ENCODE data around the gene TMEM127.
"Not testable (repeated sequence)": the region's sequence is repeated elsewhere in the genome, so short reads cannot be mapped to it uniquely, and the experiment has no call there.

DNA sequence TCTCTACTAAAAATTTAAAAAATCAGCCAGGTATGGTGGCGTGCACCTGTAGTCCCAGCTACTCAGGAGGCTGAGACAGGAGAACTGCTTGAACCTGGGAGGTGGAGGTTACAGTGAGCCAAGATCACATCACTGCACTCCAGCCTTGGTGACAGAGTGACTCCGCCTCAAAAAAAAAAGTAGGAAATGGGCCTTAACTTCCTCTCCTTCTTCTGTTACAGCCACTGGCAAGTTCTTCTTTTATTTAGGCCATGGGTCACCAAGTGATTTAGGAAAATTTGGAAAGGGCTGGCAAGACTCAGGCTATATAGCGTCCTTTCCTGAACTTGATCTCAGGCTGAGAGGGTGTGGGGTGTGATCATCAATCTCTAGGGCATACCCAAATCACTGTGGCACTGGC is 8.1 kb downstream of the TMEM127 start:
- TF ChIP-seq SP1, FOXK2, ELF4, ZNF384, NFRKB (IDR thresholded peaks at IDR 0.05): not testable (repeated sequence)
